ENCODE measurements around the gene PKD1L1.
"Not testable (repeated sequence)": the region's sequence is repeated elsewhere in the genome, so short reads cannot be mapped to it uniquely, and the experiment has no call there.

The PKD1L1 gene

GRCh38 chr7:47818796-47819606 is 129.3 kb downstream of the PKD1L1 start:
- no peak for DNase-seq (ENCODE audit: low read depth in 2 of 2)

- no peak for DNase-seq (ENCODE audit: low read depth in 2 of 2)
Observed at GRCh38 chr7:47817917-47818316, 130.3 kb downstream of the PKD1L1 start.

GRCh38 chr7:47816647-47817046 is 131.6 kb downstream of the PKD1L1 start:
- DNase-seq (ENCODE audit: low read depth in 2 of 2): no peak

- DNase-seq (ENCODE audit: low read depth in 2 of 2): no peak
Observed at GRCh38 chr7:47815867-47816266, 132.4 kb downstream of the PKD1L1 start.

GRCh38 chr7:47814905-47815613 is 133.2 kb downstream of the PKD1L1 start:
- DNase-seq (ENCODE audit: low read depth in 2 of 2): no peak

DNA sequence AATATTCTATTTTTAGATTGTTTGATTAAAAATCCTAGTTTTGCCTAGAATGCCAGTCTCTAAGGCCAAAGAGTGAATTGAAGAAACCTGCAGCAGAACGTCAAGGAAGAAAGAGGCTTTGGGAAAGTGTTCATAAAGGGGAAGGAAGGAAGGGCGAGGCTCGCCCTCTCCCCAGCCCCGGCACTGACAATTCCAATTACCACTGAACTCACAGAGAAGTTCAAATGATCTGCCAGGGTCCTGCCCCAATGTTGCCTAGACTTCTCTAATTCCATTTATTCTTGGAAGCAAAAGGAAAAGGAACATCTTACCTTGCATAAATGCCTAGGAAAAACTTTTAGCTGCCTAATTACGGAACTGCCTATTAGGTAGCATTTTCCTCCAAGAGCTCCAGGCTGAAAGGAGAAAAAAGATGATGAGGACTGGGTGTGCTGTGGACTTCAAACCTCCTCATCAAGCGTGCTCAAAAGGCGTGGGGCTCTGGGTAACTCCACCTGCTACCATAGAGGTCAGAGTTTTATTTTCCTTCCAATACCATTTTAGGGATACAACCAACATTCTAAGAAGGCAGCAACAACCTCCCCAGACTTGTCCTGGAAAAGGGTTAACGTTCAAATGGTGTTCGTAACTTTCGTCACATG is 134.5 kb downstream of the PKD1L1 start:
- DNase-seq (ENCODE audit: low read depth in 2 of 2): no peak

GRCh38 chr7:47812429-47813136 is 135.7 kb downstream of the PKD1L1 start:
- DNase-seq (ENCODE audit: low read depth in 2 of 2): no peak

GRCh38 chr7:47811632-47812380 is 136.5 kb downstream of the PKD1L1 start:
- no peak for DNase-seq (ENCODE audit: low read depth in 2 of 2)

DNA sequence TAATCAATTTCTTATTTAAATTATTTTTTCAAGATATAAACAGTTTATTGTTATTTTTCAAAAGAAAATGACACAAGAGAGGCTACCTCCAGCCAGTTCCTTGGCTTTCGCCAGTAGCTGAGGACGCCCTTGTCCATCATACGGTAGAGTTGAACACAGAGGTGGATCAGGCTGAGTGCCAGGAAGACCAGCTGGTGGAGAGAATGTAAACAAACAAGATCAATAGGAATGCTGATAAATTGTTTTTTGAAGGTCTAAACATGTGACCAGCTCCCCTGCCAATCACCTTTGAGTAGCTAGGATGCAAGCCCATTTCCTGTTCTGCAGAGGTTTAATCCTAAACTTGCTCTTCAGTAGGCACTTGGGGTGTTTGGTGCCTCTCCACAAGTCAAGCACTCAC is 138.9 kb downstream of the PKD1L1 start:
- DNase-seq (ENCODE audit: low read depth in 2 of 2): no peak

GRCh38 chr7:47808321-47808720 is 139.9 kb downstream of the PKD1L1 start:
- DNase-seq (ENCODE audit: low read depth in 2 of 2): no peak

GRCh38 chr7:47807756-47808155 is 140.5 kb downstream of the PKD1L1 start:
- no peak for DNase-seq (ENCODE audit: low read depth in 2 of 2)

DNA sequence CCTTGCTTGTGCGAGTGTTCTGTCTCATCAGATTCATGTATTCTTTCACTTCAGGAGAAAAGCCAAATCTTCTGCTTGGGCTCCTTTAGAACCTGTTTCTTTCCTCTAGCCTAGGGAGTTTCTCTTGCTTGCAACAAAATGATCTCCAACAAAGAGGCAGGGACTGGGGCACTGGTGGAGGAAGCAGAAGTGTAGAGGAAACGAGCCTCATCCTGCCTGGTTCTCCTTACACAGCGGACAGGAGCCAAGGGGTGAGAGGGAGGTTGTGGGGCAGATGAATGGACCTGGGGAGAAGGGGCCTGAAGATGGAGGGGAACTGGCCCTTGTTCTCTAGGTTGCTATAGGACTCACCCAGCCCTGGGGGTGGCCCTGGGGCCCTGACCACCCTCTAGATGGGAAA is 141.1 kb downstream of the PKD1L1 start:
- DNase-seq (ENCODE audit: low read depth in 2 of 2): no peak

DNA sequence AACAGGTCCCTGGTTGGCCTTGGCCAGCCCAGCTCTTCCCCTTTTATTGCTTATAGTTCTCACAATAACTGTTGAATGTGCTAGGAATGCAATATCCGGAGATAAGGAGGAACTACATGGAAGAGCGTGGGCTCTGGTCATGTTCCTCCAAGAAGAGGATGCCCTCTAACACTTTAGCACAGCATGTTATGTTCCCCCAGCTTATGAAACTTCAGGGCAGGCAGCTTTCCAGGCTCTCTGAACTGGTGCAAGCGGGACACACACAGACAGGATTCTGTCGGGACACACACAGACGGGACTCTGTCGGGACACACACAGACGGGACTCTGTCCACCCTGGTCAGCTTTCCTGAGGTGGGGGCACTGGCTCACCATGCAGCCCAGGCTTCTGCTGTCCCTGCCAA is 141.6 kb downstream of the PKD1L1 start:
- no peak for DNase-seq (ENCODE audit: low read depth in 2 of 2)

DNA sequence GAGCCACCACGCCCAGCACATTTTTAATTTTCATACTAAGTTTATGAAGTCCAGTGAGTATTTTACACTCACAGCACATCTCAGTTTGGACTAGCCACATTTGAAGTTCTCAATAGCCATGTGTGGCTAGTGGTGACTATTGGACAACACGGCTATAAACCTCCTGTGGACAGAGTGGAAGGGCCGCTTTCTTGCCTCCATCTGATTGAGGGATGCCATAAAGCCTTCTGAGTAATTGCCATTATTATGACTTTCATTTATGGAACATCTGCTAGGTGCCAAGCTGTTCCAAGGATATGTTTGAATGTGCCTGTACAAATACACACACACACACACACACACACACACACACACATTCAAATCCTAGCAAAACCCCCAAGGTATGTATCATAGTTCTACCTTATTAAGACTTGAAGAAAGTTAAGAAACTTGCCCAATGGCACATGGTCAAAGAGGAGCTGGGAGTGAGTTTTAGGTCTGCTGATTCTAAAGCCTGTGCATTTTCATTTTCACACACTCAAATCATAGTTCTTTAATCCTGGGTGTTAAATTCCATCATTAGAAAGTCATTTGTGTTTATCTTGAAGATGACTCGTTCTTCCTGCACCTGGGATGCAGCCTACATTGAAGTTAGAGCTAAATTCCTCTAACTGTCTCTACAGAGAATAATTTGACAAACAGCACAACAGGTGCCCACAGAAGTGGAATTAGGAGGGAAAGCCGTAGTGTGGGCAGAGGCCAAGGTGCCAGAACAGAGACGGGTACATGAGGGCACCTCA is 143.3 kb downstream of the PKD1L1 start:
- DNase-seq (ENCODE audit: low read depth in 2 of 2): no peak

DNA sequence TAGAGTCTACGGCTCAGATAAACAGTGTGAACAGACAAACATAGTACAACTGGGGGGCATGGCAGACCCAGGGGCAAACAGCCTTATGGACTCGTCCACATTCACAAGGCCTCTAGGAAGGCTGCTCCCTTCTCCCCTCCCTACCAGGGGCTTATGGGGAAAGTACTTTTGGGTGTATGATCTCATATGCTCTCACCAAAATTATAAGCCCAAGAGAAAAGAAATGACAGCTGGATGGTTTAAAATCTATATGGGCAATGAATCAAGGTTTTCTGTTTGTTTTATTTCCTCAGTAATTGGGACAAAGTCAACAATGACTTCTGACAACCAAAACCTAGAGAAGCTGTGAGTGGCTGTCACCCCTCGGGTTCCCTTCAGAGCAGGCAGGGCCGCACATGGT is 144.4 kb downstream of the PKD1L1 start:
- no peak for DNase-seq (ENCODE audit: low read depth in 2 of 2)

DNA sequence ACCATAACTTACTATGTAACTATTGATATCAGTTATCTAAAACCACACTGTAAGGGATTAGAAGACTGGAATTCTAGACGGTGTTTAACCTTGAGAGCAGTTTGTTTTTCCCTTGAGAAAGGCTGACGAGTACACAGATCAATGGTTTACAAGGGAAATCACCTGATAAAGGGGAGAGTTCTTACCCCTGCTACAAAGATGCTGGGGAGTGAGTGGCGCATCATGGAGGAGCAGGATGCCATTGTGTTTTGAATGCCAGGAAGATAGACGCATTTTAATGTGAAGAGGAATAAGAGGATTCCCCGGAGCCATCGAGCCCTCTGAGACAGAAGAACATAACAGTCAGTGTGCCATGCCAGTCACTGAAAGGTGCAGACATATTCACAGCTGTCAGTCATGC is 145.2 kb downstream of the PKD1L1 start:
- no peak for DNase-seq (ENCODE audit: low read depth in 2 of 2)

- DNase-seq (ENCODE audit: low read depth in 2 of 2): no peak
Observed at GRCh38 chr7:47801423-47801822, 146.8 kb downstream of the PKD1L1 start.

DNA sequence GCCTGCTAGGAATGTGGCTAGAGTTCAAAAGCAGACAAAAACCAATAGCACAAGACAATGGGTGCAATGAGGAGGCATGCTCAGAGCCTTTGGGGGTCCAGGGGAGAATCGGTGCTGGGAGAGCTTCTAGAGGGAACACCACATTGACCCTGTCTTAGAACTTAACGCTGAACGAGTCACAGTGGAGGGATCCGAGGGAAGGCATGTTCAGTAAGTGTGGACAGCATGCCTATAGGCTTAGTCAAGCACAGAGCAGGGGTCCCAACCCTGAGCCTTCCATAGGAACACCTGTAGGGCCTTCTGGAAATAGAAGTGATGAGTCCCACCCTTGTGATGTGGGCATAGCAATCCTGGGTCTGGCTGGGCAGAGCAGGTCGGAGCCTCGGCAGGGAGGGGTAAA is 148.7 kb downstream of the PKD1L1 start:
- DNase-seq (ENCODE audit: low read depth in 2 of 2): no peak

GRCh38 chr7:47796347-47796746 is 151.9 kb downstream of the PKD1L1 start:
- no peak for DNase-seq (ENCODE audit: low read depth in 2 of 2)

DNA sequence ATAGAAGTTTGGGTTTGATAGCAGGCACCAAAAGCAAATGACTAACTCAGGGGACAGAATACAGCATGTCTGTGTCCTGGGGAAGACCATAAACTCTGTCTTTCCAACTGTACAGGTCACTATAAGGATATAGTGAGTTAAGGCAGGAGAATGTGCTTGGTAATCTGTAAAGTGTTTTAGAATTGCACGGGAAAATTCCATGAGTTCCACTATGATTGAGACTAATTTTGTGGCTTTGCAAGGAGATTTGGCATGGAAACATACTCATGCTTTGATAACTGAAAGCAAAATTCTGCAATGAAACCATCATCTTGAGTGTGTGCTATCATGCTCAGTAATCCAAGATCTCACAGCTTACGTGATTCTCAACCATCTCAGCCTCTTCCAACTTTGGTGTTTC is 152.6 kb downstream of the PKD1L1 start:
- DNase-seq (ENCODE audit: low read depth in 2 of 2): no peak

DNA sequence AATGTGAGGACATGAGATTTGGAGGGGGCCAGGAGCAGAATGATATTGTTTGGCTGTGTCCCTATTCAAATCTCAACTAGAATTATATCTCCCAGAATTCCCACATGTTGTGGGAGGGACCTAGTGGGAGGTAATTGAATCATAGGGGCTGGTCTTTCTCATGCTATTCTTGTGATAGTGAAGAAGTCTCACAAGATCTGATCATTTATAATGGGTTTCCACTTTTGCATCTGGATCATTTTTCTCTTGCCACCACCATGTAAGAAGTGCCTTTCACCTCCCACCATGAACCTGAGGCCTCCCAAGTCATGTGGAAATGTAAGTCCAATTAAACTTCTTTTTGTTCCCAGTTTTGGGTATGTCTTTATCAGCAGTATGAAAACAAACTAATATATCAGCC is 153.1 kb downstream of the PKD1L1 start:
- not testable (repeated sequence) for DNase-seq (ENCODE audit: low read depth in 2 of 2)

Measured in stimulated activated CD8-positive, alpha-beta memory T cell treated with anti-CD3 and anti-CD28 coated beads, Interleukin-2, amount 100 ng/mL, for 1 hour (primary cell).